OCI-LY7 (cell line): Measurements from ENCODE around the gene CCDC92.

Experiments used
- CTCF ChIP-seq: fragments of 200-600 bp; sonication (generic); conservative IDR thresholded peaks from 2 replicates; pipeline ENCODE4 v1.5.1; 2014; ENCODE audit warnings: mild to moderate bottlenecking, antibody characterized with exemption, low read length, moderate library complexity, mixed read lengths
- EZH2phosphoT487 ChIP-seq: fragments of 200-600 bp; sonication (generic); IDR thresholded peaks from 2 replicates; pipeline ENCODE4 v1.6.1; 2018; ENCODE audit warnings: low read depth, borderline replicate concordance, mild to moderate bottlenecking, mixed run types, antibody characterized with exemption, low read length, moderate library complexity, mixed read lengths

- TF ChIP-seq CTCF: no peak
- TF ChIP-seq EZH2phosphoT487: no peak
These were observed 69.8 kb downstream of the CCDC92 start for GRCh38 chr12:123902821-123903220.
